ENCODE results near the gene GAL3ST1.
"Not testable (repeated sequence)": the region's sequence is repeated elsewhere in the genome, so short reads cannot be mapped to it uniquely, and the experiment has no call there.

The GAL3ST1 gene

GRCh38 chr22:30574095-30574981 is at the start of gene GAL3ST1:
TSS of gene GAL3ST1 (minus strand) at chr22:30574665. CDS start at chr22:30557392, 17,273 bp downstream.
- H3K9me3 ChIP-seq (ENCODE audit: low read length) = no peaks in the 10 kb centered on the region
- H3K4me1 ChIP-seq (ENCODE audit: insufficient read depth, low read length) = no peaks in the 10 kb centered on the region
- peaks cover 37% of the 10 kb centered on the region for H3K36me3 ChIP-seq (ENCODE audit: insufficient read depth, low read length)
- no peak within 1 kb of the TSS for H3K9ac ChIP-seq (ENCODE audit: low read length)
- no peak within 1 kb of the TSS for H3K27ac ChIP-seq (ENCODE audit: low read depth, low read length)
- H3K27me3 ChIP-seq (ENCODE audit: control insufficient read depth in 1 of 2, insufficient read depth in 2 of 2, low read length in 2 of 2) = peaks cover 0 to 4% of the 10 kb centered on the region in 2 donors
- no peak within 1 kb of the TSS for H3K4me3 ChIP-seq (ENCODE audit: low read depth in 1 of 2, low read length in 2 of 2)

DNA sequence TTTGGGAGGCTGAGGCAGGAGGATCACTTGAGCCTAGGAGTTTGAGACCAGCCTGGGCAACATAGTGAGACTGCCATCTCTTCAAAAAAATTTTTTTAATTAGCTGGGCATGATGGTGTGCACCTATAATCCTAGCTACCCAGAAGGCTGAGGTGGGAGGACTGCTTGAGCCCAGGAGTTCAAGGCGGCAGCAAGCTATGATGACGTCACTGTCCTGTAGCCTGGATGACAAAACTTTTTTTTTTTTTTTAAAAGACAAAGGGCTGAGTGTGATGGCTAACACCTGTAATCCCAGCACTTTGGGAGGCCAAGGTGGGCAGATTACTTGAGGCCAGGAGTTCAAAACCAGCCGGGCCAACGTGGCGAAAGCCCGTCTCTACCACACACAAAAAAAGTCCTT is 45.4 kb upstream of the GAL3ST1 start:
- H3K36me3 ChIP-seq (ENCODE audit: insufficient read depth, low read length) = peaks cover 27% of the 10 kb centered on the region
- H3K9ac ChIP-seq (ENCODE audit: low read length); H3K4me1 ChIP-seq (ENCODE audit: insufficient read depth, low read length); H3K27ac ChIP-seq (ENCODE audit: low read depth, low read length); H3K4me3 ChIP-seq (ENCODE audit: low read depth in 1 of 2, low read length in 2 of 2); H3K27me3 ChIP-seq (ENCODE audit: control insufficient read depth in 1 of 2, insufficient read depth in 2 of 2, low read length in 2 of 2); H3K9me3 ChIP-seq (ENCODE audit: low read length): not testable (repeated sequence)

GRCh38 chr22:30617819-30618218 is 43.4 kb upstream of the GAL3ST1 start:
- Histone ChIP-seq H3K4me3 (ENCODE audit: low read depth in 1 of 2, low read length in 2 of 2) (no peak overlapping the region), H3K27me3 (ENCODE audit: control insufficient read depth in 1 of 2, insufficient read depth in 2 of 2, low read length in 2 of 2) (no peaks in the 10 kb centered on the region), H3K27ac (ENCODE audit: low read depth, low read length) (no peak overlapping the region), H3K9ac (ENCODE audit: low read length) (no peak overlapping the region), H3K9me3 (ENCODE audit: low read length) (no peaks in the 10 kb centered on the region), H3K4me1 (ENCODE audit: insufficient read depth, low read length) (no peaks in the 10 kb centered on the region), H3K36me3 (ENCODE audit: insufficient read depth, low read length) (peaks cover 34% of the 10 kb centered on the region)

DNA sequence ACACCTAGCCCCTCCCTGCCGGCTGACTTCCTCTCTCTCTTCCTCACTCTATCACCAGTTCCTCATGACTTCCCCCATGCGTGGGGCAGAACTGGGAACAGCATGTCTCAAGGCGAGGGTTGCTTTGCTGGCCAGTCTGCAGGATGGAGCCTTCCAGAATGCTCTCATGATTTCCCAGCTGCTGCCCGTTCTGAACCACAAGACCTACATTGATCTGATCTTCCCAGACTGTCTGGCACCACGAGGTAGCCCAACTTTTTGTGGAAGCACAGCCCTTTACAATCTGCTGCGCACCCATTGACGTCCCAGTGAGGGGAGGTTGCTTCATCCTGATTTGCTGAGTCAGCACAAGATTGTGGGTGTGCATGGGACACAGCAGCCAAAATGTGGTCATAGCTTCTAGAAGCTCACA is 41.1 kb upstream of the GAL3ST1 start:
- Histone ChIP-seq H3K9ac (ENCODE audit: low read length) (no peak overlapping the region), H3K9me3 (ENCODE audit: low read length) (no peaks in the 10 kb centered on the region), H3K36me3 (ENCODE audit: insufficient read depth, low read length) (peaks cover 40% of the 10 kb centered on the region), H3K27me3 (ENCODE audit: control insufficient read depth in 1 of 2, insufficient read depth in 2 of 2, low read length in 2 of 2) (no peaks in the 10 kb centered on the region), H3K4me3 (ENCODE audit: low read depth in 1 of 2, low read length in 2 of 2) (no peak overlapping the region), H3K27ac (ENCODE audit: low read depth, low read length) (no peak overlapping the region), H3K4me1 (ENCODE audit: insufficient read depth, low read length) (no peaks in the 10 kb centered on the region)

DNA sequence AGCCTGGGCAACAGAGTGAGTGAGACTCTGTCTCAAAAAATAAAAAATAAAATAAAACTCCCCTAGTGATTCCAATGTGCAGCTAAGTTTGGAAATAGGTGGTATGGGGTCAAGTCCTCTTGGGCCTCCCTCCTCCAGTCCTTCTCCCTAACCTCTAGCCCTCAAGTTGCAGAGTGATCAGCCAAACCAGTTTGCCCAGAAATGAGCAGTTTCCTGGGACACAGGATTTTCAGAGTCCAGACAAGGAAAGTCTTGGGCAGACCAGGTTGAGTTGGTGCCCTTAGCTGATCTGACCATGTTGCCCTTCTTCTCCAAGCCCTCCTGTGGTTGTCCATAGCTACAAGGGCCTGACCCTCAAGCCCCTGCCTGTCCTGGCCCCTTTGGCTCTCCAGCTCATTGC is 40.4 kb upstream of the GAL3ST1 start:
- Histone ChIP-seq H3K27ac (ENCODE audit: low read depth, low read length) (no peak overlapping the region), H3K9ac (ENCODE audit: low read length) (no peak overlapping the region), H3K36me3 (ENCODE audit: insufficient read depth, low read length) (peaks cover 42% of the 10 kb centered on the region), H3K4me3 (ENCODE audit: low read depth in 1 of 2, low read length in 2 of 2) (no peak overlapping the region), H3K27me3 (ENCODE audit: control insufficient read depth in 1 of 2, insufficient read depth in 2 of 2, low read length in 2 of 2) (no peaks in the 10 kb centered on the region), H3K9me3 (ENCODE audit: low read length) (no peaks in the 10 kb centered on the region), H3K4me1 (ENCODE audit: insufficient read depth, low read length) (peaks cover 5% of the 10 kb centered on the region)

- Histone ChIP-seq H3K27me3 (ENCODE audit: control insufficient read depth in 1 of 2, insufficient read depth in 2 of 2, low read length in 2 of 2) (no peaks in the 10 kb centered on the region), H3K36me3 (ENCODE audit: insufficient read depth, low read length) (peaks cover 42% of the 10 kb centered on the region), H3K9ac (ENCODE audit: low read length) (no peak overlapping the region), H3K27ac (ENCODE audit: low read depth, low read length) (no peak overlapping the region), H3K4me3 (ENCODE audit: low read depth in 1 of 2, low read length in 2 of 2) (no peak overlapping the region), H3K4me1 (ENCODE audit: insufficient read depth, low read length) (peaks cover 11% of the 10 kb centered on the region), H3K9me3 (ENCODE audit: low read length) (no peaks in the 10 kb centered on the region)
These were observed 39.8 kb upstream of the GAL3ST1 start for GRCh38 chr22:30614268-30614667.

DNA sequence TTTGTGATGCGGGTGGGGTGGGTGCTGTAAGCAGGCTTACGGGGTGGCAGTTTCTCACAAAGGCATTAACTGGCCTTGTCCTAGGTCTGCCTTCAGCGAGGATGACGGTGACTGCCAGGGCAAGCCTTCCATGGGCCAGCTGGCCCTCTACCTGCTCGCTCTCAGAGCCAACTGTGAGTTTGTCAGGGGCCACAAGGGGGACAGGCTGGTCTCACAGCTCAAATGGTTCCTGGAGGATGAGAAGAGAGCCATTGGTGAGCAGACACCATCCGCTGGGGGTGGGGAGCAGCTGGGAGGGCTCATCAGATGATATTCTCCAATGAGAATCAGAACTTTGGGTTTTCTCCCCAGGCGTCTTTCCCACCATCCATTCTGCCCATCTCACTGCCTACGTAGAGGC is 38.3 kb upstream of the GAL3ST1 start:
- Histone ChIP-seq H3K27me3 (ENCODE audit: control insufficient read depth in 1 of 2, insufficient read depth in 2 of 2, low read length in 2 of 2) (no peaks in the 10 kb centered on the region), H3K9ac (ENCODE audit: low read length) (no peak overlapping the region), H3K4me1 (ENCODE audit: insufficient read depth, low read length) (peaks cover 26% of the 10 kb centered on the region), H3K4me3 (ENCODE audit: low read depth in 1 of 2, low read length in 2 of 2) (no peak overlapping the region), H3K36me3 (ENCODE audit: insufficient read depth, low read length) (peaks cover 42% of the 10 kb centered on the region), H3K27ac (ENCODE audit: low read depth, low read length) (no peak overlapping the region), H3K9me3 (ENCODE audit: low read length) (no peaks in the 10 kb centered on the region)

DNA sequence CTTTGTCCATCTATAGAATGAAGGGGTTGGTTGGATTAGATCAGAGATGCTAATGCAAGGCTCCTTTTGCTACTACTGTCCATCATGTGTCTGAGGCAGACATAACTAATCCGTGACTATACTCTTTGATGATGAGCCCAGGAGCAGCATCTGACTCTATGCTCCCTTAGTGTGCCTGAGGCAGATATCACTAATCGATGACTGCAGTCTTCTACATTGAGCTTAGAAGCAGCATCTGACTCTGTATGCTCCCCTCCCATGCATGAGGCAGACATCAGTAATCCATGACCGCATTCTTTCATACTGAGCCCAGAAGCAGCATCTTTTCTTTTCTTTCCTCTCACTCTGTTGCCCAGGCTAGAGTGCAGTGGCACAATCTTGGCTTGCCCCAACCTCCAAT is 36.7 kb upstream of the GAL3ST1 start:
- H3K27me3 ChIP-seq (ENCODE audit: control insufficient read depth in 1 of 2, insufficient read depth in 2 of 2, low read length in 2 of 2) = no peaks in the 10 kb centered on the region
- no peak overlapping the region for H3K4me3 ChIP-seq (ENCODE audit: low read depth in 1 of 2, low read length in 2 of 2)
- H3K36me3 ChIP-seq (ENCODE audit: insufficient read depth, low read length) = peaks cover 42% of the 10 kb centered on the region
- peaks cover 32% of the 10 kb centered on the region for H3K4me1 ChIP-seq (ENCODE audit: insufficient read depth, low read length)
- no peak overlapping the region for H3K27ac ChIP-seq (ENCODE audit: low read depth, low read length)
- no peaks in the 10 kb centered on the region for H3K9me3 ChIP-seq (ENCODE audit: low read length)
- no peak overlapping the region for H3K9ac ChIP-seq (ENCODE audit: low read length)

GRCh38 chr22:30610299-30610698 is 35.8 kb upstream of the GAL3ST1 start:
- no peak overlapping the region for H3K27ac ChIP-seq (ENCODE audit: low read depth, low read length)
- H3K9me3 ChIP-seq (ENCODE audit: low read length) = no peaks in the 10 kb centered on the region
- no peak overlapping the region for H3K4me3 ChIP-seq (ENCODE audit: low read depth in 1 of 2, low read length in 2 of 2)
- H3K36me3 ChIP-seq (ENCODE audit: insufficient read depth, low read length) = peaks cover 35% of the 10 kb centered on the region
- H3K4me1 ChIP-seq (ENCODE audit: insufficient read depth, low read length) = peaks cover 40% of the 10 kb centered on the region
- no peaks in the 10 kb centered on the region for H3K27me3 ChIP-seq (ENCODE audit: control insufficient read depth in 1 of 2, insufficient read depth in 2 of 2, low read length in 2 of 2)
- no peak overlapping the region for H3K9ac ChIP-seq (ENCODE audit: low read length)

DNA sequence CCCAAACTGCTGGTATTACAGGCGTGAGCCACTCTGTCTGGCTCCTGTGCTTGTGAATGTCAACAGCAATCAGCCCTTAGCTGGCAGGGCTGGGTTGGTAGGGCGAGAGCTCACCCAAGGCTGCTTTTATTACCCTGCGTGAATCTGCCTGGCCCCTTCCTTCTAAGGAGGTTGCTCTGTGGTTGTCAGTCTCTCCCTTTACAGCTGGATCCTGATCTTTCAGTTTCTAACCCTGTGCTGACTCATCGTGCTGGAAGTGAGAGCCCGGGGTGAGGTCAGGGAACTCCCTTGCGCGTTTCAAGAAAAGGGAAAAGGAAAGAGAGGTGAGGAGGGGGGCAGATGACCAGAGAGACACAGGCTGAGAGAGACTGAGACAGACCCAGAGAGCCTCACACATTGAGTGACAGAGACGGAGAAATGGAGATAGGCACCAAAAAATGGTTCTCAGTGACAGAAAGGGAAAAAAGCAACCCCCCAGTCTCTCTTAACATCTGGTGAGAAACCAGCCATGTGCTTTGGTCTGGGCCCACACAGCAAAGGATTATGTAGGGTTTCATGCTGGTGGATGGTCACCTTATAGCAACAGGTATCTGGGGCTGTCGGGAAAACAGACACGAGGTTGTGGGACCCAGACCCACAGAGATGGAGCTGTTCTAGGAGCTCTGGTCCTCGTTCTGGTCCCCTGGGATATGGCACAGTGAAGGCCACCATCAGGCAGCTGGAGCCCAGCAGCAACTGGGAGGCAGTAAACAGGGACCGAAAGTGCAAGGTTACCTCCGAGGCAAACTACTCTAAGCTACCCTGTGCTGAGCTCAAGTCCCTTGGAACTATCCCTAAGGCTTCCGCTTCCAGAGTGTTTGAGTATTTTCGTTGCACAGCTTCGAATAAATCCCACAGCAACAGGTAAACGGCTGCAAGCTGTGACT is 35.1 kb upstream of the GAL3ST1 start:
- Histone ChIP-seq H3K27me3 (ENCODE audit: control insufficient read depth in 1 of 2, insufficient read depth in 2 of 2, low read length in 2 of 2) (no peaks in the 10 kb centered on the region), H3K36me3 (ENCODE audit: insufficient read depth, low read length) (peaks cover 29% of the 10 kb centered on the region), H3K9me3 (ENCODE audit: low read length) (no peaks in the 10 kb centered on the region), H3K9ac (ENCODE audit: low read length) (no peak overlapping the region), H3K4me3 (ENCODE audit: low read depth in 1 of 2, low read length in 2 of 2) (peak overlapping the region in 1 of 2 donors; percentile 94), H3K4me1 (ENCODE audit: insufficient read depth, low read length) (peaks cover 43% of the 10 kb centered on the region), H3K27ac (ENCODE audit: low read depth, low read length) (peak overlapping the region; percentile 40)

- peak overlapping the region; percentile 82 for H3K27ac ChIP-seq (ENCODE audit: low read depth, low read length)
- peak overlapping the region; percentile 56 to 94 for H3K4me3 ChIP-seq (ENCODE audit: low read depth in 1 of 2, low read length in 2 of 2)
- peaks cover 20% of the 10 kb centered on the region for H3K36me3 ChIP-seq (ENCODE audit: insufficient read depth, low read length)
- no peaks in the 10 kb centered on the region for H3K9me3 ChIP-seq (ENCODE audit: low read length)
- H3K4me1 ChIP-seq (ENCODE audit: insufficient read depth, low read length) = peaks cover 43% of the 10 kb centered on the region
- no peaks in the 10 kb centered on the region for H3K27me3 ChIP-seq (ENCODE audit: control insufficient read depth in 1 of 2, insufficient read depth in 2 of 2, low read length in 2 of 2)
- no peak overlapping the region for H3K9ac ChIP-seq (ENCODE audit: low read length)
These were observed 33.5 kb upstream of the GAL3ST1 start for GRCh38 chr22:30607939-30608338.

Measured in muscle layer of colon (tissue), 2 donors.